A549 treated with Hydrocortisone at 1 μM for 4 hours (cell line): ENCODE results near the gene GAGE1. TPM values are rescaled to one million over a fixed set of nuclear protein-coding genes. Genes with fewer than 3 reads are reported as not detected.

Experiments
- total RNA-seq: library from RNA; stranded (reverse); fragments of 200-300 nt; extraction: Qiagen RNA extraction; gene quantifications from 5 replicates; pipeline ENCODE4 v1.2.3, GENCODE V29; 2022

Gene GAGE1
- total RNA-seq: not detected in 5 replicates

DNA sequence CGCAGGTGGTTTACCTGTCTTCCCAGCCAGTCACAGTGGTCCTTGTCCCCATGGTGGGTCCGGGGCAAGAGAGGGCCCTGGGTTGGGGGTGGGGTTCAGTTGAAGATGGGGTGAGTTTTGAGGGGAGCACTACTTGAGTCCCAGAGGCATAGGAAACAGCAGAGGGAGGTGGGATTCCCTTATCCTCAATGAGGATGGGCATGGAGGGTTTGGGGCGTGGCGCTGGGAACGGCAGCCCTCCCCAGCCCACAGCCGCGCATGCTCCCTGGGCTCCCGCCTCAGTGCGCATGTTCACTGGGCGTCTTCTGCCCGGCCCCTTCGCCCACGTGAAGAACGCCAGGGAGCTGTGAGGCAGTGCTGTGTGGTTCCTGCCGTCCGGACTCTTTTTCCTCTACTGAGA is at the start of gene GAGE1:
Gene GAGE1, plus strand, starts transcription at position 301 of the 400 bp plus-strand sequence. CDS start 1,155 bp downstream, outside the sequence.

DNA sequence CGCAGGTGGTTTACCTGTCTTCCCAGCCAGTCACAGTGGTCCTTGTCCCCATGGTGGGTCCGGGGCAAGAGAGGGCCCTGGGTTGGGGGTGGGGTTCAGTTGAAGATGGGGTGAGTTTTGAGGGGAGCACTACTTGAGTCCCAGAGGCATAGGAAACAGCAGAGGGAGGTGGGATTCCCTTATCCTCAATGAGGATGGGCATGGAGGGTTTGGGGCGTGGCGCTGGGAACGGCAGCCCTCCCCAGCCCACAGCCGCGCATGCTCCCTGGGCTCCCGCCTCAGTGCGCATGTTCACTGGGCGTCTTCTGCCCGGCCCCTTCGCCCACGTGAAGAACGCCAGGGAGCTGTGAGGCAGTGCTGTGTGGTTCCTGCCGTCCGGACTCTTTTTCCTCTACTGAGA is 47.8 kb upstream of the GAGE1 start, which contains the start of gene GAGE12E:
Gene GAGE12E, plus strand, starts transcription at position 301 of the 400 bp plus-strand sequence. CDS start 1,155 bp downstream, outside the sequence.

GRCh38 chrX:49560542-49560941 is 38.3 kb upstream of the GAGE1 start, which contains the start of gene GAGE12F:
TSS of gene GAGE12F (plus strand) at chrX:49560842. CDS start at chrX:49561997, 1,155 bp downstream.

DNA sequence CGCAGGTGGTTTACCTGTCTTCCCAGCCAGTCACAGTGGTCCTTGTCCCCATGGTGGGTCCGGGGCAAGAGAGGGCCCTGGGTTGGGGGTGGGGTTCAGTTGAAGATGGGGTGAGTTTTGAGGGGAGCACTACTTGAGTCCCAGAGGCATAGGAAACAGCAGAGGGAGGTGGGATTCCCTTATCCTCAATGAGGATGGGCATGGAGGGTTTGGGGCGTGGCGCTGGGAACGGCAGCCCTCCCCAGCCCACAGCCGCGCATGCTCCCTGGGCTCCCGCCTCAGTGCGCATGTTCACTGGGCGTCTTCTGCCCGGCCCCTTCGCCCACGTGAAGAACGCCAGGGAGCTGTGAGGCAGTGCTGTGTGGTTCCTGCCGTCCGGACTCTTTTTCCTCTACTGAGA is 28.7 kb upstream of the GAGE1 start, which contains the start of gene GAGE12G:
Gene GAGE12G, plus strand, starts transcription at position 301 of the 400 bp plus-strand sequence. CDS start 1,155 bp downstream, outside the sequence.

GRCh38 chrX:49579649-49580048 is 19.2 kb upstream of the GAGE1 start, which contains the start of gene GAGE12H:
TSS of gene GAGE12H (plus strand) at chrX:49579949. CDS start at chrX:49581104, 1,155 bp downstream.

GRCh38 chrX:49589196-49589595 is 9.6 kb upstream of the GAGE1 start, which contains the start of gene GAGE2A:
TSS of gene GAGE2A (plus strand) at chrX:49589496. CDS start at chrX:49590651, 1,155 bp downstream.

Other genes starting within 250 kb of the GAGE1 start
- not detected in 5 replicates for gene GAGE12C, start 66.8 kb upstream of the GAGE1 start, total RNA-seq
- gene GAGE12D, start 57.3 kb upstream of the GAGE1 start, total RNA-seq: not detected in 5 replicates
- gene GAGE12E, start 47.7 kb upstream of the GAGE1 start, total RNA-seq: not detected in 5 replicates
- gene GAGE12F, start 38.2 kb upstream of the GAGE1 start, total RNA-seq: not detected in 5 replicates
- gene GAGE12G, start 28.6 kb upstream of the GAGE1 start, total RNA-seq: not detected in 5 replicates
- gene GAGE12H, start 19.1 kb upstream of the GAGE1 start, total RNA-seq: not detected in 5 replicates
- not detected in 5 replicates for gene GAGE2A, start 9.5 kb upstream of the GAGE1 start, total RNA-seq
- gene PAGE1, start 97.0 kb downstream of the GAGE1 start, total RNA-seq: 0.29 TPM in 1 of 5 replicates, not detected in the others
- gene PAGE4, start 230.3 kb downstream of the GAGE1 start, total RNA-seq: not detected in 5 replicates